ENCODE data around the gene PTPN6.

The PTPN6 gene

GRCh38 chr12:6939191-6939540 lies 12.0 kb upstream of the PTPN6 start:
- peak overlapping the region; percentile 70 to 81 (median 78) for H3K4me3 Mint-ChIP-seq
- no peak for TF ChIP-seq CTCF (IDR thresholded peaks at IDR 0.05; ENCODE audit: unreplicated experiment in 3 of 3)
- H3K4me1 Mint-ChIP-seq = peaks cover 43% of the 10 kb centered on the region
- peaks cover 55% of the 10 kb centered on the region for H3K36me3 Mint-ChIP-seq (ENCODE audit: low read depth)
- peak overlapping the region; percentile 78 to 94 (median 84) for H3K27ac Mint-ChIP-seq
- H3K9me3 Mint-ChIP-seq = no peaks in the 10 kb centered on the region
- H3K27me3 Mint-ChIP-seq (ENCODE audit: low read depth) = no peaks in the 10 kb centered on the region

- Mint-ChIP-seq H3K27me3 (ENCODE audit: low read depth) (no peaks in the 10 kb centered on the region), H3K36me3 (ENCODE audit: low read depth) (peaks cover 34% of the 10 kb centered on the region), H3K27ac (peak overlapping the region in 2 of 3 experiments; percentile 47 to 74), H3K9me3 (no peaks in the 10 kb centered on the region), H3K4me3 (peak overlapping the region in 1 of 3 experiments; percentile 40), H3K4me1 (peaks cover 47% of the 10 kb centered on the region)
- no peak for TF ChIP-seq CTCF (IDR thresholded peaks at IDR 0.05; ENCODE audit: unreplicated experiment in 3 of 3)
These were observed 9.9 kb upstream of the PTPN6 start for GRCh38 chr12:6941267-6941666.

- no peak for TF ChIP-seq CTCF (IDR thresholded peaks at IDR 0.05; ENCODE audit: unreplicated experiment in 3 of 3)
- Mint-ChIP-seq H3K27me3 (ENCODE audit: low read depth) (no peaks in the 10 kb centered on the region), H3K4me3 (no peak overlapping the region), H3K27ac (peak overlapping the region in 2 of 3 experiments; percentile 99 to 100), H3K36me3 (ENCODE audit: low read depth) (peaks cover 29% of the 10 kb centered on the region), H3K4me1 (peaks cover 50% of the 10 kb centered on the region), H3K9me3 (no peaks in the 10 kb centered on the region)
These were observed 9.4 kb upstream of the PTPN6 start for GRCh38 chr12:6941782-6942181.

- peaks cover 28% of the 10 kb centered on the region for H3K36me3 Mint-ChIP-seq (ENCODE audit: low read depth)
- H3K4me1 Mint-ChIP-seq = peaks cover 55% of the 10 kb centered on the region
- H3K4me3 Mint-ChIP-seq = peak overlapping the region; percentile 53 to 92 (median 61)
- H3K9me3 Mint-ChIP-seq = no peaks in the 10 kb centered on the region
- peak overlapping the region; percentile 99 to 100 (median 100) for H3K27ac Mint-ChIP-seq
- H3K27me3 Mint-ChIP-seq (ENCODE audit: low read depth) = no peaks in the 10 kb centered on the region
- TF ChIP-seq CTCF (IDR thresholded peaks at IDR 0.05; ENCODE audit: unreplicated experiment in 3 of 3) = no peak
These were observed 8.9 kb upstream of the PTPN6 start for GRCh38 chr12:6942331-6942665.

- H3K27ac Mint-ChIP-seq = peak overlapping the region; percentile 99 to 100 (median 100)
- H3K27me3 Mint-ChIP-seq (ENCODE audit: low read depth) = peaks cover 3% of the 10 kb centered on the region
- peaks cover 24% of the 10 kb centered on the region for H3K36me3 Mint-ChIP-seq (ENCODE audit: low read depth)
- H3K9me3 Mint-ChIP-seq = no peaks in the 10 kb centered on the region
- no peak for TF ChIP-seq CTCF (IDR thresholded peaks at IDR 0.05; ENCODE audit: unreplicated experiment in 3 of 3)
- peak overlapping the region; percentile 89 to 95 (median 92) for H3K4me3 Mint-ChIP-seq
- peaks cover 49% of the 10 kb centered on the region for H3K4me1 Mint-ChIP-seq
These were observed 7.8 kb upstream of the PTPN6 start for GRCh38 chr12:6943389-6943721.

- Mint-ChIP-seq H3K36me3 (ENCODE audit: low read depth) (peaks cover 24% of the 10 kb centered on the region), H3K9me3 (no peaks in the 10 kb centered on the region), H3K27me3 (ENCODE audit: low read depth) (peaks cover 4% of the 10 kb centered on the region), H3K27ac (peak within 1 kb of the TSS; percentile 99 to 100 (median 100)), H3K4me3 (peak within 1 kb of the TSS; percentile 89 to 95 (median 92)), H3K4me1 (peaks cover 49% of the 10 kb centered on the region)
- no peak for TF ChIP-seq CTCF (IDR thresholded peaks at IDR 0.05; ENCODE audit: unreplicated experiment in 3 of 3)
These were observed 7.3 kb upstream of the PTPN6 start, which contains the start of the genes C12orf57 and RNU7-1 for GRCh38 chr12:6943722-6944380. Gene C12orf57, plus strand, starts transcription at chr12:6944022. Its CDS starts 100 bp downstream, at chr12:6944122. Gene RNU7-1, plus strand, starts transcription at chr12:6943816.
